GM12892 (cell line): Measurements from ENCODE around the gene DDX42. TPM values are rescaled to one million over a fixed set of nuclear protein-coding genes. Genes with fewer than 3 reads are reported as not detected.

ENCODE experiments used
- DNase-seq: peaks from one replicate; pipeline ENCODE4 v3.0.0; 2011; ENCODE audit not compliant: insufficient read length
- FAIRE-seq: peaks from 2 replicates; lab custom pipeline; 2011; peaks lifted over from hg19 to GRCh38; lab: Jason Lieb, UNC
- POLR2A ChIP-seq: IDR thresholded peaks from 2 replicates; pipeline ENCODE4 v1.6.1; 2011; ENCODE audit warnings: low read depth, low read length, control low read depth
- POLR2AphosphoS5 ChIP-seq: IDR thresholded peaks from 2 replicates; pipeline ENCODE4 v1.6.1; 2011; ENCODE audit warnings: low read depth, low read length, control low read depth
- TAF1 ChIP-seq: IDR thresholded peaks from 2 replicates; pipeline ENCODE4 v1.6.1; 2011; ENCODE audit warnings: low read depth, mild to moderate bottlenecking, control low read depth, low read length, borderline replicate concordance
- polyA plus RNA-seq: library from polyadenylated mRNA; unstranded; fragments of >200 nt; gene quantifications from one replicate; pipeline ENCODE4 v1.2.1, GENCODE V29; 2012; ENCODE audit warnings: missing spikeins, inconsistent platforms; ENCODE audit not compliant: missing spikeins

DDX42 gene, protein sequence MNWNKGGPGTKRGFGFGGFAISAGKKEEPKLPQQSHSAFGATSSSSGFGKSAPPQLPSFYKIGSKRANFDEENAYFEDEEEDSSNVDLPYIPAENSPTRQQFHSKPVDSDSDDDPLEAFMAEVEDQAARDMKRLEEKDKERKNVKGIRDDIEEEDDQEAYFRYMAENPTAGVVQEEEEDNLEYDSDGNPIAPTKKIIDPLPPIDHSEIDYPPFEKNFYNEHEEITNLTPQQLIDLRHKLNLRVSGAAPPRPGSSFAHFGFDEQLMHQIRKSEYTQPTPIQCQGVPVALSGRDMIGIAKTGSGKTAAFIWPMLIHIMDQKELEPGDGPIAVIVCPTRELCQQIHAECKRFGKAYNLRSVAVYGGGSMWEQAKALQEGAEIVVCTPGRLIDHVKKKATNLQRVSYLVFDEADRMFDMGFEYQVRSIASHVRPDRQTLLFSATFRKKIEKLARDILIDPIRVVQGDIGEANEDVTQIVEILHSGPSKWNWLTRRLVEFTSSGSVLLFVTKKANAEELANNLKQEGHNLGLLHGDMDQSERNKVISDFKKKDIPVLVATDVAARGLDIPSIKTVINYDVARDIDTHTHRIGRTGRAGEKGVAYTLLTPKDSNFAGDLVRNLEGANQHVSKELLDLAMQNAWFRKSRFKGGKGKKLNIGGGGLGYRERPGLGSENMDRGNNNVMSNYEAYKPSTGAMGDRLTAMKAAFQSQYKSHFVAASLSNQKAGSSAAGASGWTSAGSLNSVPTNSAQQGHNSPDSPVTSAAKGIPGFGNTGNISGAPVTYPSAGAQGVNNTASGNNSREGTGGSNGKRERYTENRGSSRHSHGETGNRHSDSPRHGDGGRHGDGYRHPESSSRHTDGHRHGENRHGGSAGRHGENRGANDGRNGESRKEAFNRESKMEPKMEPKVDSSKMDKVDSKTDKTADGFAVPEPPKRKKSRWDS
- polyA plus RNA-seq = 70.0 TPM

DNA sequence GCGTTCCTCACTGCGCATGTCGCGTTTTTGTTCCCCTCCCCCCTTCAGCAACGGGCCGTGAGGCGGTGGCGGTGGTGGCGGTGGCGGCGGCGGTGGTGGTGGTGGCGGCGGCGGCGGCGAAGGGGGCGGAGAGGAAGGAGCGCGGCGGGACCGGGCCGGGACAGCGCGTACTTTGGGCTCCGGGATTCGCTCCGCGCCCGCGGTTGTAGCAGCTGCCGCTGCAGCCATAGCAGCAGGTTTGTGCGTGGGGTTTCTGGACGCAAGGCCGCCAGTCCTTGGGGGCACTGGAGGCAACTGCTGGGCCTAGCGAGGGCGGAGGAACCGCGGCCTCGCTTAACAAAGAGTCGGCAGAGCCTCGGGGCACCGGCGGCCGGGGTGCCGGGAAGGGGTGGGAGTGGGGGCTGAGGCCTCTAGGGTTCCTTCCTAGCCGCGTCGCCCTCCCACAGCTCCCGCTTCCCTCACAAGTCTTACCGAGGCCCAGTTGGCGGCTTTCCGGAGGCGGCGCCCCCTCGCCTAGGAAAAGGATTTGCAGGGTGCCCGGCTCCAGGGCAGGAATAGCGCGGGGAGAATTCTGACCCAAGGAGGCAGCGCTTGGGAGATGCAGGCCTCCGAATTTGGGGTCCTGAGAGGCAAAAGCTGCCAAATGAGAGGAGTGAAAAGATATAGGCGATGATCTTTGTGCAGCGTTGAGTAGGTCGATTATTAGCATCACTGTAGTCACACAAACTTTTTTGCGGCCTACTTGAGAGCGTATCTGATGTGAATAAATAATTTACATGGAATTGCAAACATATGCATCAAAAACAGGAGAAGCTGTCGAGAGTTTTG lies at the start of gene DDX42:
TSS of gene DDX42 (plus strand) at position 30 of the 828 bp plus-strand sequence. CDS start 12,880 bp downstream, outside the sequence.
- DNase-seq = peak; percentile 40

DNA sequence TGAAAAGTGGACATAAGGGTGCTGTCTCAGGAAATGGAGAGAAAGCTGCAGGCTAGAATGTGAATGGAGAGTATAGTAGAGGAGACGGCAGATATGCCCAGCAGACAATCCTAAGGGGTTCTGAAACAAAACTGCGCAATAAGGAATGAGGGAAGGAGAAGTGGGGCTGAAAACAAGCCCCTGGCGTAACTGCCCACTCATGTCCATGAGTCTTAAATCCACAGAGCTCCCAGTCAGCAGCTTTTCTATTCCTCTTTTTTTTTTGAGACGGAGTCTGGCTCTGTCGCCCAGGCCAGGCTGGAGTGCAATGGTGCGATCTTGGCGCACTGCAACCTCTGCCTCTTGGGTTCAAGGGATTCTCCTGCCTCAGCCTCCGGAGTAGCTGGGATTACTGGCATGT lies 38.3 kb upstream of the DDX42 start:
- TF ChIP-seq POLR2A (no peak), TAF1 (no peak), POLR2AphosphoS5 (no peak)
- no peak for FAIRE-seq
- no peak for DNase-seq

More for the DNA sequence above, at the start of gene DDX42:
- no peak; the same call in 1 of the 2 replicates for TF ChIP-seq POLR2A
- no peak; the same call in 1 of the 2 replicates for TF ChIP-seq POLR2AphosphoS5
- 0 out of 2 replicates have a peak, but pooled peaks have one; percentile 33 for TF ChIP-seq TAF1
- FAIRE-seq = no peak

DNA sequence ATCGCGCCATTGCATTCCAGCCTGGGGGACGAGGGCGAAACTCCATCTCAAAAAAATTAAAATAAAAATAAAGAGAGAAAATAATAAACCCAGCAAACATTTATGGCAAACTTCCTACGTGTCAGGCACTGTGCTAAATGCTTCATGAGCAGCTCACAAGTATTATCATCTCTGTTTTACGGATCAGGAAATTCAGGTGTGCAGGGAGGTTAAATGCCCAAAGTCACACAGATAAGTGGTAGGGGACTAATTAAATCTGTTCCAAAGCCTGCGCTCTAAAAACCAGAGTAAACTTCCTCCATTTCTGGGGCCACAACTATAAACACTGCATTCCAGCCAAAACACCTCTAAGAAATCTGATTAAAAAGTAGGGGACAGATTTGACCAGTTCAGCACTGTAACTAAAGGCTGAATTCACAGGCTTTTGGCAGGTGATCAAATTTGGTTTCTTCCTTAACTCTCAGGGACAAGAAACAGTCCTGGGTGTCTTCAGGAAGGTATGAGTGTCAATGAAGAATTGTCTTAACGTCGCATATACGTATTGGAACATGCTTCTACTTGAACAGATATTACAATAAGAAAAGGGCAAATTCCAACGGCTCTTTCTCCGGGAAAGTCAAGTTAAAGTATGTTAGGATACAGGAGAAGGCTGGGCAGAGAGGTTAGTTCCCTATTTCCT lies 33.4 kb upstream of the DDX42 start:
- DNase-seq = no peak
- no peak for FAIRE-seq
- TF ChIP-seq POLR2A (no peak), TAF1 (no peak), POLR2AphosphoS5 (no peak)

DNA sequence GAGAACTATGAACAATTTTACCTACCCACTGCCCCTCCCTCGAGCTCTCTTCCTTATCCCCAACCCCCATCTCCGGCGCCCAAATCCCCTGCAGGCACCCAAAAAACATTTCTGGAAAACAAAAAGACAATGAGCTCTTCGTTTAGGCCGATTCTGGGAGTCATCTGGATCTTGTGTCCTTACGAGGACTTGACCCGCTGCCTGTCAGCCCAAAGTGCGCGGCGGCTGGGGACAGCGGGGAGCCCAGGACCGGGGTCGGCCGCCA lies 32.9 kb upstream of the DDX42 start:
- DNase-seq (no peak), FAIRE-seq (no peak)
- TF ChIP-seq POLR2A (no peak), TAF1 (peak; percentile 29; the same call in 1 of the 2 replicates)

- peak; percentile 96 for FAIRE-seq
- peak; percentile 82 for DNase-seq
- TF ChIP-seq POLR2AphosphoS5 (peak; percentile 83), POLR2A (peak; percentile 95), TAF1 (peak; percentile 55; the same call in 1 of the 2 replicates)
These were observed 32.4 kb upstream of the DDX42 start, which contains the start of gene STRADA for GRCh38 chr17:63741408-63742173. STRADA (minus strand) TSS chr17:63741799; CDS start chr17:63728369, 13,430 bp downstream.

- FAIRE-seq (peak; percentile 9), DNase-seq (no peak)
- TF ChIP-seq TAF1 (no peak), POLR2AphosphoS5 (no peak), POLR2A (no peak)
These were observed 22.2 kb upstream of the DDX42 start for GRCh38 chr17:63751806-63752205.

DNA sequence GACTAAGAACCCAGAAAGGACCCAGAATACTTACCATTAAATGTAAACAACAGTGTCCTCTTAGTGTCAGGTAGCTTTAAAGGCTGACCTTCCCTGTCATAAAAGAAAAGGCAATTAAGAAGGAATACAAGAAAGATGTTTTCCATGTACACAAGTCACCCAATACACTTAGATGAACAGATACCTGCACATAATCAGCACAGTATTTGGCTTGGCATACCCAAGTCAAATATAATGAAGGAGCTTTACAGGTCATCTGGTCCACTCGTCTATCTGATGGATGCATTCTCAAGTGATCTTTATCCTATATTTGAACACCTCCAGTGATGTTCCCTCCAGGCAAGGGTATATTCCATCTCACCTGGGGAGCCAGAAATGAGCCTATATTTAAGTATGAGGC lies 21.3 kb upstream of the DDX42 start:
- peak; percentile 9 for FAIRE-seq
- no peak for DNase-seq
- no peak for TF ChIP-seq POLR2AphosphoS5

DNA sequence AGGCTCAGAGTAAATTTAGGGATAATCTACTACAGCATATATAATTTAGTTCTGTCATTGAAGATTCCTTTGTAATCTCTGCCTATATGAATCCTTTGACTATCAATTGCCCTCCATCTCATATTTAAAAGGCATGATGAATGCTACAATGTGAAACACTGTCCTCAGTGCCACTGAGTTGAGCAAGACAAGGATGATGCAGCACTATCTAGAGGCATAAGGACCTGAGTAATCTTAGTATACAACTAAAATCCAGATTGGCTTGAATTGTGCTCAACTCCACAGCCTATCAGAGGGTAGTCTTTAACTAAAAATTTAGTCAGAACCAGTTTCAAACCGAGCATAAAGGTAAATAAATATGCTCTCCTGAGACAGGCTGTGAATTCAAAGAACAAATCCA lies 20.8 kb upstream of the DDX42 start:
- FAIRE-seq (no peak), DNase-seq (no peak)
- no peak for TF ChIP-seq POLR2AphosphoS5
- TF ChIP-seq TAF1 = no peak
- TF ChIP-seq POLR2A = no peak

DNA sequence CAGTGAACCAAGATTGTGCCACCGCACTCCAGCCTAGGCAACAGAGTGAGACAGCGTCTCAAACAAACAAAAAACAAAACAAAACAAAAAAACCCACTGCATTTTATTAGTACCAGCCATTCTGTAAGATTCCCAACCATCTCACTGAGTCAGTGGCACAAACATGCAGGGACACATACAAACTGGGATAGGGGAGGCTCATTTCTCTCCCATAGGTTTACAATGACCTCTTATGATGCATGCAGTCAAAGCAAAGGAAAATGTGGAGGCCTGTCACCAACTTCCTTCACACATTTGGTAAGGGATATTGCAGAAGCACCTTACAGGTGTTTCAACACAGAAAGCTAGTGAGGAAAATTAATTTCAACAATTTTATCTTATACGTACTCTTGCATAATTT lies 19.9 kb upstream of the DDX42 start:
- DNase-seq = no peak
- FAIRE-seq = no peak
- no peak for TF ChIP-seq POLR2AphosphoS5
- no peak for TF ChIP-seq POLR2A
- TF ChIP-seq TAF1 = no peak

GRCh38 chr17:63758428-63758827 lies 15.5 kb upstream of the DDX42 start:
- DNase-seq (no peak), FAIRE-seq (no peak)
- TF ChIP-seq POLR2A (no peak), TAF1 (no peak)
